Panc1 (cell line): ENCODE results near the gene PRKCZ.

ENCODE experiments used
- POLR2AphosphoS5 ChIP-seq: IDR thresholded peaks from 2 replicates; pipeline ENCODE4 v1.6.1; 2012; ENCODE audit warnings: mild to moderate bottlenecking, low read depth, low read length, moderate library complexity
- TCF7L2 ChIP-seq: IDR thresholded peaks from 2 replicates; pipeline ENCODE4 v1.6.1; 2011; ENCODE audit warnings: mild to moderate bottlenecking, low read depth, low read length, inconsistent platforms
- TF ChIP-seq, protein P1 (sequence below): fragments of 450-650 bp; IDR thresholded peaks from 2 replicates; pipeline ENCODE4 v1.5.1; 2017; ENCODE audit warnings: mild to moderate bottlenecking
- TF ChIP-seq, protein P2 (sequence below), 2 experiments: IDR thresholded peaks; 2 replicates each; pipeline ENCODE4 v1.6.1; 2011 to 2012; ENCODE audit warnings: low read depth in 2 of 2, control low read depth in 1 of 2, low read length in 1 of 2, mild to moderate bottlenecking in 1 of 2, moderate library complexity in 1 of 2; ENCODE audit not compliant: insufficient read depth in 1 of 2

DNA sequence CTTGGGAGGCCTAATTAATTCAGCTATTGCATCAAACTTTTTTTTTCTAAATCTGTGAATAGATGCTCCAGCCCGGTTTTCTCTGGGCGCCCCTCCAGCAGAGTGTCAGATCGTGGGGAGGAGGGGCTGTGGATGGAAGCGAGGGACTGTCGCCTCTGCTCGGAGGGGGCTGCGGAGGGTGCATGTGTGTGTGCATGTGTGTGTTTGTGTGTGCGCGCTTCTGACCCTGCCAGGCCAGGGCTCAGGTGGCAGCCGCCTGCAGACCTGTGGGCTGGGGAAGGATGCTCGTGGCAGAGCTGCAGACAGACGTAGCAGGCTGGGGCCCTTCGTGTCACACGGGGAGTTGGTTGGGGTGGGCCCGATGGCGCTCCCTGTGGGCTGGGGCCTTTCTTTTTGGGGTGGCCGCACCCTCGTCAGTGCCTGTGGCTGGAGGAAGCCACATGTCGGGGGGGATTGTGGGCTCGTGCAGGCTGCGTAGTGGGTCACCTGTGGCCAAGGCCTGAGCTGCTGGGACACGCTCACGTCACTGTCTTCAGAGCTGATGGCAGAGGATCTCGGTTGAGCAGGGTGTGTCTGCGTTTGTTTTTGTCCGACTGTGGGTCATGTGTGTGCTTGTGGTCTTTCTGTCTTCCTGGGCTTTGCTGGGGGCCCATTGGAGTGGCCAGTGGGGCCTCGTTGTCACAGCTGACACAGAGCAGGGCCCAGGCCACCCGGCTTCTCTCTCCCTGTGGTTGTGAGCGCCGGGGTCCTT lies 180.7 kb downstream of the PRKCZ start:
- TF ChIP-seq, protein P1, sequence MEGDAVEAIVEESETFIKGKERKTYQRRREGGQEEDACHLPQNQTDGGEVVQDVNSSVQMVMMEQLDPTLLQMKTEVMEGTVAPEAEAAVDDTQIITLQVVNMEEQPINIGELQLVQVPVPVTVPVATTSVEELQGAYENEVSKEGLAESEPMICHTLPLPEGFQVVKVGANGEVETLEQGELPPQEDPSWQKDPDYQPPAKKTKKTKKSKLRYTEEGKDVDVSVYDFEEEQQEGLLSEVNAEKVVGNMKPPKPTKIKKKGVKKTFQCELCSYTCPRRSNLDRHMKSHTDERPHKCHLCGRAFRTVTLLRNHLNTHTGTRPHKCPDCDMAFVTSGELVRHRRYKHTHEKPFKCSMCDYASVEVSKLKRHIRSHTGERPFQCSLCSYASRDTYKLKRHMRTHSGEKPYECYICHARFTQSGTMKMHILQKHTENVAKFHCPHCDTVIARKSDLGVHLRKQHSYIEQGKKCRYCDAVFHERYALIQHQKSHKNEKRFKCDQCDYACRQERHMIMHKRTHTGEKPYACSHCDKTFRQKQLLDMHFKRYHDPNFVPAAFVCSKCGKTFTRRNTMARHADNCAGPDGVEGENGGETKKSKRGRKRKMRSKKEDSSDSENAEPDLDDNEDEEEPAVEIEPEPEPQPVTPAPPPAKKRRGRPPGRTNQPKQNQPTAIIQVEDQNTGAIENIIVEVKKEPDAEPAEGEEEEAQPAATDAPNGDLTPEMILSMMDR: no peak
- no peak for TF ChIP-seq TCF7L2
- TF ChIP-seq POLR2AphosphoS5: no peak
- TF ChIP-seq, protein P2, sequence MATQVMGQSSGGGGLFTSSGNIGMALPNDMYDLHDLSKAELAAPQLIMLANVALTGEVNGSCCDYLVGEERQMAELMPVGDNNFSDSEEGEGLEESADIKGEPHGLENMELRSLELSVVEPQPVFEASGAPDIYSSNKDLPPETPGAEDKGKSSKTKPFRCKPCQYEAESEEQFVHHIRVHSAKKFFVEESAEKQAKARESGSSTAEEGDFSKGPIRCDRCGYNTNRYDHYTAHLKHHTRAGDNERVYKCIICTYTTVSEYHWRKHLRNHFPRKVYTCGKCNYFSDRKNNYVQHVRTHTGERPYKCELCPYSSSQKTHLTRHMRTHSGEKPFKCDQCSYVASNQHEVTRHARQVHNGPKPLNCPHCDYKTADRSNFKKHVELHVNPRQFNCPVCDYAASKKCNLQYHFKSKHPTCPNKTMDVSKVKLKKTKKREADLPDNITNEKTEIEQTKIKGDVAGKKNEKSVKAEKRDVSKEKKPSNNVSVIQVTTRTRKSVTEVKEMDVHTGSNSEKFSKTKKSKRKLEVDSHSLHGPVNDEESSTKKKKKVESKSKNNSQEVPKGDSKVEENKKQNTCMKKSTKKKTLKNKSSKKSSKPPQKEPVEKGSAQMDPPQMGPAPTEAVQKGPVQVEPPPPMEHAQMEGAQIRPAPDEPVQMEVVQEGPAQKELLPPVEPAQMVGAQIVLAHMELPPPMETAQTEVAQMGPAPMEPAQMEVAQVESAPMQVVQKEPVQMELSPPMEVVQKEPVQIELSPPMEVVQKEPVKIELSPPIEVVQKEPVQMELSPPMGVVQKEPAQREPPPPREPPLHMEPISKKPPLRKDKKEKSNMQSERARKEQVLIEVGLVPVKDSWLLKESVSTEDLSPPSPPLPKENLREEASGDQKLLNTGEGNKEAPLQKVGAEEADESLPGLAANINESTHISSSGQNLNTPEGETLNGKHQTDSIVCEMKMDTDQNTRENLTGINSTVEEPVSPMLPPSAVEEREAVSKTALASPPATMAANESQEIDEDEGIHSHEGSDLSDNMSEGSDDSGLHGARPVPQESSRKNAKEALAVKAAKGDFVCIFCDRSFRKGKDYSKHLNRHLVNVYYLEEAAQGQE (IDR thresholded peaks at IDR 0.05; ENCODE audit: insufficient read depth in 1 of 2, low read depth in 2 of 2, low read length in 1 of 2): no peak
